HepG2 (cell line): ENCODE results near the gene TMEM170B. TPM values are rescaled to one million over a fixed set of nuclear protein-coding genes. Genes with fewer than 3 reads are reported as not detected.
A peak's percentile ranks its signal among the peaks of the same experiment; 100 is the strongest.

Experiments used
- ATAC-seq: fragments of 200-7000 bp; cut with Tn5 transposase; 3 replicates; pipeline ENCODE4 v1.9.1; 2020; ENCODE audit warnings: mild to moderate bottlenecking, moderate library complexity
- BruUV-seq: library from RNA; stranded (reverse); fragments of 400-500 nt; replicated peaks from 2 replicates; lab custom pipeline; 2021; lab: Mats Ljungman, UMichigan
- CTCF ChIA-PET: fragments of 300-600 bp; formaldehyde crosslinking; extraction: SDS; loops from one replicate; lab custom pipeline; 2021; ENCODE audit warnings: low total read pairs, inconsistent platforms, low intra/inter-chr PET ratio; lab: Yijun Ruan, JAX
- POLR2A ChIA-PET: fragments of 350-600 bp; sonication (Branson Sonifier 250); formaldehyde crosslinking; loops from one replicate; lab custom pipeline; 2020; ENCODE audit warnings: antibody characterized with exemption, inconsistent platforms; lab: Yijun Ruan, JAX
- DNase-seq: peaks from one replicate; pipeline ENCODE4 v3.0.0-alpha.2; 2015; ENCODE audit warnings: low spot score
- FAIRE-seq: peaks from 3 replicates; lab custom pipeline; 2011; peaks lifted over from hg19 to GRCh38; lab: Jason Lieb, UNC
- H2AFZ ChIP-seq: one replicate; pipeline ENCODE4 v1.6.1; 2011; ENCODE audit warnings: low read length, inconsistent platforms
- H3K27ac ChIP-seq: fragments of 300-600 bp; 3 replicates; pipeline ENCODE4 v1.8.0; 2011; ENCODE audit warnings: mixed run types, mild to moderate bottlenecking, mixed read lengths, low read length, inconsistent platforms; ENCODE audit not compliant: insufficient read depth; ENCODE audit errors: extremely low read length
- H3K27me3 ChIP-seq, 2 experiments: fragments of 200-600 bp in 1 of 2; 2 replicates in 1 of 2; 3 replicates in 1 of 2; pipeline versions ENCODE4 v1.6.0 to v1.8.0; 2011; ENCODE audit warnings: low read length in 2 of 2, mild to moderate bottlenecking in 2 of 2, moderate library complexity in 2 of 2, inconsistent platforms in 1 of 2; ENCODE audit not compliant: insufficient read depth in 2 of 2, control insufficient read depth in 1 of 2
- H3K36me3 ChIP-seq, 2 experiments: fragments of 200-600 bp in 1 of 2; replicated peaks in 1 of 2; 2 replicates in 1 of 2; 3 replicates in 1 of 2; pipeline versions ENCODE4 v1.5.1 to v1.8.0; 2011; ENCODE audit warnings: low read length in 2 of 2, inconsistent platforms in 1 of 2; ENCODE audit not compliant: insufficient read depth in 2 of 2, control insufficient read depth in 1 of 2
- H3K4me1 ChIP-seq: 2 replicates; pipeline ENCODE4 v1.5.1; 2012; ENCODE audit warnings: low read length, inconsistent platforms; ENCODE audit not compliant: insufficient read depth
- H3K4me2 ChIP-seq: 2 replicates; pipeline ENCODE4 v1.6.0; 2011; ENCODE audit warnings: low read depth, low read length, inconsistent platforms
- H3K4me3 ChIP-seq, 3 experiments: fragments of 200-600 bp in 1 of 3; sonication (generic), shearing (Covaris generic) in 1 of 3; replicated peaks in 1 of 3; 2 replicates each; pipeline ENCODE4 v1.5.1; 2011 to 2016; ENCODE audit warnings: low read length in 3 of 3, inconsistent platforms in 2 of 3, low read depth in 2 of 3, mild to moderate bottlenecking in 2 of 3, control low read depth in 1 of 3, mixed read lengths in 1 of 3; ENCODE audit not compliant: insufficient read depth in 1 of 3
- H3K79me2 ChIP-seq: one replicate; pipeline ENCODE4 v1.6.1; 2011; ENCODE audit warnings: low read length, inconsistent platforms; ENCODE audit not compliant: insufficient read depth
- H3K9ac ChIP-seq: 2 replicates; pipeline ENCODE4 v1.6.0; 2011; ENCODE audit warnings: mild to moderate bottlenecking, low read depth, low read length, inconsistent platforms; ENCODE audit not compliant: insufficient read depth
- H3K9me3 ChIP-seq: 2 replicates; pipeline ENCODE4 v1.5.1; 2012; ENCODE audit warnings: mild to moderate bottlenecking, low read length
- H4K20me1 ChIP-seq: 2 replicates; pipeline ENCODE4 v1.6.0; 2011; ENCODE audit warnings: inconsistent platforms, mild to moderate bottlenecking, low read length, moderate library complexity; ENCODE audit not compliant: insufficient read depth
- ASH2L ChIP-seq: fragments of 300-600, 200-600 bp; sonication (generic); IDR thresholded peaks from 2 replicates; pipeline ENCODE4 v1.7.0; 2017; ENCODE audit warnings: low read depth, mild to moderate bottlenecking, moderate library complexity, mixed read lengths, low read length; ENCODE audit not compliant: insufficient read length
- CBX1 ChIP-seq: IDR thresholded peaks from one replicate; pipeline ENCODE4 v1.6.1; 2016; ENCODE audit warnings: antibody characterized with exemption, low read depth
- CCDC6 ChIP-seq: sonication (generic); formaldehyde crosslinking; IDR thresholded peaks from 2 replicates; pipeline ENCODE4 v1.8.1; 2022; ENCODE audit warnings: mild to moderate bottlenecking, missing genetic modification reagents, moderate library complexity
- FOSL2 ChIP-seq: sonication (generic); formaldehyde crosslinking; IDR thresholded peaks from 2 replicates; pipeline ENCODE4 v1.4.0; 2020; ENCODE audit warnings: missing genetic modification reagents
- FOXK2 ChIP-seq: fragments of 450-650 bp; IDR thresholded peaks from 2 replicates; pipeline ENCODE4 v1.6.1; 2016
- HDAC2 ChIP-seq: sonication (generic); formaldehyde crosslinking; IDR thresholded peaks from 2 replicates; pipeline ENCODE4 v1.4.0; 2020; ENCODE audit warnings: missing genetic modification reagents
- LCORL ChIP-seq, 2 experiments: fragments of 450-650 bp in 1 of 2; sonication (generic) in 1 of 2; formaldehyde crosslinking in 1 of 2; IDR thresholded peaks; 2 replicates each; pipeline versions ENCODE4 v1.5.0 to v1.6.1; 2017 to 2020; ENCODE audit warnings: antibody characterized with exemption in 1 of 2, missing genetic modification reagents in 1 of 2
- MAFF ChIP-seq: IDR thresholded peaks from 2 replicates; pipeline ENCODE4 v1.6.1; 2011; ENCODE audit warnings: low read depth, low read length, improper control_type of control experiment
- MAFK ChIP-seq, 2 experiments: IDR thresholded peaks in 1 of 2; conservative IDR thresholded peaks in 1 of 2; 2 replicates each; pipeline ENCODE4 v1.6.1; 2011; ENCODE audit warnings: improper control_type of control experiment in 2 of 2, low read length in 2 of 2
- PTBP1 ChIP-seq: fragments of 200-400 bp; formaldehyde crosslinking; IDR thresholded peaks from 2 replicates; pipeline ENCODE4 v1.6.1; 2018; ENCODE audit warnings: low read length, low read depth; ENCODE audit not compliant: poor library complexity, severe bottlenecking
- THYN1 ChIP-seq: sonication (generic); formaldehyde crosslinking; IDR thresholded peaks from 2 replicates; pipeline ENCODE4 v1.8.1; 2023; ENCODE audit warnings: low read depth, mild to moderate bottlenecking, moderate library complexity, missing genetic modification reagents, borderline replicate concordance
- XBP1 ChIP-seq: sonication (generic); formaldehyde crosslinking; IDR thresholded peaks from 2 replicates; pipeline ENCODE4 v1.5.0; 2020; ENCODE audit warnings: missing genetic modification reagents
- ZBTB42 ChIP-seq: sonication (generic); formaldehyde crosslinking; IDR thresholded peaks from 2 replicates; pipeline ENCODE4 v1.5.0; 2020; ENCODE audit warnings: mild to moderate bottlenecking, missing genetic modification reagents
- ZNF430 ChIP-seq: sonication (generic); formaldehyde crosslinking; IDR thresholded peaks from 2 replicates; pipeline ENCODE4 v1.9.0; 2021; ENCODE audit warnings: mild to moderate bottlenecking, missing genetic modification reagents
- ZNF639 ChIP-seq: conservative IDR thresholded peaks from 2 replicates; pipeline ENCODE4 v1.6.1; 2018; ENCODE audit warnings: missing genetic modification reagents
- ZNF740 ChIP-seq: sonication (generic); formaldehyde crosslinking; IDR thresholded peaks from 2 replicates; pipeline ENCODE4 v1.4.0; 2020; ENCODE audit warnings: missing genetic modification reagents
- ZSCAN9 ChIP-seq: IDR thresholded peaks from 2 replicates; pipeline ENCODE4 v1.6.1; 2016; ENCODE audit warnings: borderline replicate concordance
- WGBS: methylation state at CpG from one replicate; pipeline ENCODE4 v1.1.6; 2017; ENCODE audit warnings: low lambda C conversion rate; 5-methylcytosine and 5-hydroxymethylcytosine counted together
- in situ Hi-C: cut with HindIII; loops from 2 replicates; pipeline ENCODE4 v1.10.0; 2017; ENCODE audit warnings: low pct_unique_long_range_greater_than_20kb; ENCODE audit not compliant: extremely low pct_ligation_motif_present
- intact Hi-C: fragments of 100-400 bp; cut with micrococcal nuclease; formaldehyde crosslinking; loops from one replicate; pipeline ENCODE4 v1.10.0; 2022; ENCODE audit not compliant: unreplicated experiment
- polyA plus RNA-seq, 8 experiments: library from polyadenylated mRNA; depleted of rRNA in 3 of 8; stranded (reverse) in 7 of 8; unstranded in 1 of 8; fragments of >200 nt; fragmentation: Illumina TruSeq in 4 of 8; extraction: Trizol in 4 of 8; gene quantifications; 2 replicates each; pipeline versions ENCODE4 v1.2.1 to v1.2.3, GENCODE V29; 2011 to 2016; ENCODE audit warnings: low read depth in 4 of 8, missing spikeins in 1 of 8, mixed read lengths in 1 of 8; ENCODE audit not compliant: insufficient read depth in 1 of 8
- total RNA-seq, 5 experiments: library from RNA; depleted of rRNA; stranded (reverse); fragments of >200 nt; fragmentation: Illumina TruSeq; extraction: Trizol; gene quantifications; 2 replicates each; pipeline ENCODE4 v1.2.3, GENCODE V29; 2016; ENCODE audit warnings: low read depth in 1 of 5

Gene TMEM170B
- total and polyA plus RNA-seq, 2 of the 13 experiments (the other 11 are each of a cell fraction or from before 2014, with no cell fraction given) = 3.3 to 9.4 TPM

GRCh38 chr6:11608600-11609323 is 71.2 kb downstream of the TMEM170B start:
- FAIRE-seq = no peak
- in situ Hi-C loops (no loop called here), intact Hi-C loops (no loop called here)
- Histone ChIP-seq H3K27ac (no peak overlapping the region), H3K27me3 (peaks cover 5 to 34% of the 10 kb centered on the region in 2 experiments; a peak in 4 of 5 replicates), H4K20me1 (no peaks in the 10 kb centered on the region), H3K9ac (no peak overlapping the region), H3K9me3 (no peaks in the 10 kb centered on the region), H3K4me2 (no peak overlapping the region), H2AFZ (no peak overlapping the region), H3K79me2 (no peaks in the 10 kb centered on the region), H3K36me3 (no peaks in the 10 kb centered on the region), H3K4me3 (no peak overlapping the region), H3K4me1 (no peaks in the 10 kb centered on the region)
- no peak for TF ChIP-seq FOXK2
- TF ChIP-seq MAFF = peak; percentile 50; the same call in 1 of the 2 replicates
- TF ChIP-seq MAFK (conservative IDR thresholded peaks at IDR 0.05 in 1 of 2, IDR thresholded peaks at IDR 0.05 in 1 of 2; ENCODE audit: low read length in 2 of 2) = peak; percentile 69 to 71
- TF ChIP-seq ASH2L = no peak
- POLR2A ChIA-PET = no interaction called here
- WGBS = 78% methylated on average over 6 of the region's 6 CpGs
- no TSS peak for BruUV-seq
- ATAC-seq = no peak
- CTCF ChIA-PET = no interaction called here
- DNase-seq = no peak

- H3K9ac ChIP-seq = no peak overlapping the region
- H3K36me3 ChIP-seq = no peaks in the 10 kb centered on the region
- no peak for ATAC-seq
- H2AFZ ChIP-seq = no peak overlapping the region
- ChIA-PET CTCF (no interaction called here), POLR2A (no interaction called here)
- intact Hi-C loops = no loop called here
- H3K27ac ChIP-seq = no peak overlapping the region
- no peaks in the 10 kb centered on the region for H3K4me1 ChIP-seq
- no peak overlapping the region for H3K4me3 ChIP-seq
- H3K4me2 ChIP-seq = no peak overlapping the region
- no peak for DNase-seq
- no TSS peak for BruUV-seq
- H3K79me2 ChIP-seq = no peaks in the 10 kb centered on the region
- 46% methylated on average over 18 of the region's 18 CpGs for WGBS
- H4K20me1 ChIP-seq = no peaks in the 10 kb centered on the region
- peaks cover 5 to 27% of the 10 kb centered on the region in 2 experiments; a peak in 4 of 5 replicates for H3K27me3 ChIP-seq
- no peak for FAIRE-seq
- H3K9me3 ChIP-seq = no peaks in the 10 kb centered on the region
- in situ Hi-C loops = no loop called here
- TF ChIP-seq ZBTB42 (CRISPR knock-in tag) = no peak
- TF ChIP-seq ZSCAN9 (CRISPR knock-in tag) = no peak
- no peak for TF ChIP-seq THYN1 (CRISPR knock-in tag)
- no peak for TF ChIP-seq FOSL2
- TF ChIP-seq XBP1 (CRISPR knock-in tag) = no peak
- no peak for TF ChIP-seq PTBP1
- TF ChIP-seq ZNF740 (CRISPR knock-in tag) = no peak
- no peak for TF ChIP-seq CCDC6
- no peak for TF ChIP-seq ZNF430 (CRISPR knock-in tag)
- TF ChIP-seq ZNF639 (CRISPR knock-in tag) = no peak
- TF ChIP-seq HDAC2 = no peak
- TF ChIP-seq CBX1 = no peak
- TF ChIP-seq LCORL (IDR thresholded peaks at IDR 0.05) = no peak
- no peak for TF ChIP-seq LCORL (CRISPR knock-in tag; IDR thresholded peaks at IDR 0.05)
Measured at GRCh38 chr6:11609324-11610071, 71.9 kb downstream of the TMEM170B start.
